OCI-LY3 (cell line): ENCODE results near the gene UAP1L1.

Source experiments
- CTCF ChIP-seq: fragments of 200-600, 300-600 bp; sonication (generic); IDR thresholded peaks from 2 replicates; pipeline ENCODE4 v1.5.1; 2014; ENCODE audit warnings: antibody characterized with exemption, low read length, low read depth
- EZH2phosphoT487 ChIP-seq: fragments of 200-600 bp; shearing (Covaris generic); IDR thresholded peaks from 2 replicates; pipeline ENCODE4 v1.6.1; 2018; ENCODE audit warnings: antibody characterized with exemption, mixed run types, low read depth

GRCh38 chr9:137032858-137033257 is 44.5 kb upstream of the UAP1L1 start:
- TF ChIP-seq CTCF (no peak), EZH2phosphoT487 (no peak)
